GM12892 (cell line): ENCODE results near the gene TMPRSS6.

Experiments used
- DNase-seq: peaks from one replicate; pipeline ENCODE4 v3.0.0; 2011; ENCODE audit not compliant: insufficient read length
- FAIRE-seq: peaks from 2 replicates; lab custom pipeline; 2011; peaks lifted over from hg19 to GRCh38; lab: Jason Lieb, UNC
- POLR2A ChIP-seq: IDR thresholded peaks from 2 replicates; pipeline ENCODE4 v1.6.1; 2011; ENCODE audit warnings: low read depth, low read length, control low read depth
- POLR2AphosphoS5 ChIP-seq: IDR thresholded peaks from 2 replicates; pipeline ENCODE4 v1.6.1; 2011; ENCODE audit warnings: low read depth, low read length, control low read depth
- TAF1 ChIP-seq: IDR thresholded peaks from 2 replicates; pipeline ENCODE4 v1.6.1; 2011; ENCODE audit warnings: low read depth, mild to moderate bottlenecking, control low read depth, low read length, borderline replicate concordance

The TMPRSS6 gene

DNA sequence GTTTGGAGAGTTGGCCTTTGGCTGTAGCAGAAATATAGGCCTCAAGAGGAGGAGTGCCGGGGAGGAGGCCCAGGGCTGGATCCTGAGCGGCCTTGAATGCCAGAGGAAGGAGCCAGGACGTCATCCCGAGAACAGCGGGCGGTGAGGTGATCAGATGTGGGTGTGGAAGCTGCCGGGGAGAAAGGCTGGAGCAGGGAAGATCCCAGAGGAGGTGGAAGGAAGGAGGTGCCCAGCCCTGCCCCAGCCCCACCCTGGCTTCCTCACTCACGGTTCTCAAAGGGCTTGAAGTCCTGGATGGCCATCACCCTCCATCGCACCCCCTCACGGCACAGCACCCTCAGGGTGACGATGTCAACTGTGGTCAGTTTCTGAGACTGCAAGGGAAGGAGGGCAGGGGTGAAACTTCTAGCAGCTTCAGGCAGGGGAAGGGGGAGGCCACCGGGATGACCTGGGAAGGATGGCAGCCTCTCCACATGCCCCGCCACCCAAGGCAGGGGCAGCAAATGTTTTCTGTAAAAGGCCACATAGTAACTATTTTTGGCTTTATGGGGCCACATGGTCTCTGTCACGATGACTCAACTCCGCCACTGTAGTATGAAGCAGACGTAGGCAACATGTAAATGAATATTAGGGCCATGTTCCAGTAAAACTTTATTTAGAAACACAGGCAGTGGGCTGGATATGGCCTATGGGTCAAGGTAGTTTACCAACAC lies 29.5 kb upstream of the TMPRSS6 start:
- FAIRE-seq = peak; percentile 74
- no peak for DNase-seq
- no peak for TF ChIP-seq POLR2A
- TF ChIP-seq TAF1 = no peak
- no peak; the same call in 1 of the 2 replicates for TF ChIP-seq POLR2AphosphoS5

DNA sequence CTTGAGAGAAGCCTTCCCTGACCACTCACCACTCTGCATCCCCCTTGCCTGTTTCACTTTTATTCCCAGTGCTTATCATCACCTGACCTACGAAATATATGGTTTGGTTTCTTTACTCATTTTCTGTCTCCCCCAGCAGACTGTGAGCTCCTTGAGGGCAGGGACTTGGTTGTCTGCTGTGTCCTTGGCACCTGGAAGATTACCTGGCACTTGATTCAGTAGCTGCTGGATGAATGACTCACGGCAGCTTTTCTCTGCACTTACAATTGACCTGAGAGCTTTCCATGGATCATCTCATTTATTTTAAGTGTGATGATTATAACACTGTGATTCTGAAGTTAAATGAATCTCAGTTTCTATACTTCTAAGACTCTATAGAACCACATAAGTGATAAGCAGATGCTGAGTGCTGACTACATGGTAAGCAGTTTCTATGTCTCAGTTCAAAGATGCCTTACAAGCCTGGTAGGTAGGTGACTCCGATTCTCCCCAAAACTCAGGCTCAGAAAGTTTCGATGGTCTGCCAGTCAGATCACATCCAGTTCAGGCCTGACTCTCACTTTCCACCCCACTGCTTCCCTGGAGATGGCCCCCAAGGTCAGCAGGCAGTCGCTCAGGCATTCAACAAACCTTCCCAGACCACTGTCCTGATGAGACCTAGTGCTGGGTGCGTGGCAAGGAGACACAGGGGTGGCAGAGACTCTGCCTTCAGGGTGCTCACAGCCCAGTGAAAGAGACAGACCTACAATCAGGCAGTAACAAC lies 28.6 kb upstream of the TMPRSS6 start:
- DNase-seq = no peak
- TF ChIP-seq POLR2AphosphoS5 (no peak), TAF1 (no peak), POLR2A (no peak)
- peak; percentile 77 for FAIRE-seq

DNA sequence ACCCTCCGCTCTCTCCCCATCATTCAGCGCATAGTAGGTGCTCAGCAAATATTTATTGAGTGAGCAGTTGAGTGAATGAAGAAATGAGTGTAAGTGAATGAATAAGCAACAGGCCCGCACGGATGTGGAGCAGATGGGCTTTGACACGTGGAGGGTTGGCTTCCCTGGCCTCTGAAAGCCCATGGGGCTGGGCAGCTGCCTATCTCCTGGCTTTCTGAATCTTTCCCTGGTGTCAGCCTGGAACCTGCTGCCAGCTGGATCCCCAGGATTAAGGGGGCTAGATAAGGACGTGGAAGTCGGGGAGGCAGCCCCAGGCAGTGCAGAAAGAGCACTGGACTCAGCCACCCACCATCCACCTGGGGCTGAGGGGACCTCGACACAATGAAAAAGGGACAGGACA lies 27.6 kb upstream of the TMPRSS6 start:
- DNase-seq = no peak
- TF ChIP-seq POLR2AphosphoS5 (no peak), TAF1 (no peak), POLR2A (no peak)
- no peak for FAIRE-seq

DNA sequence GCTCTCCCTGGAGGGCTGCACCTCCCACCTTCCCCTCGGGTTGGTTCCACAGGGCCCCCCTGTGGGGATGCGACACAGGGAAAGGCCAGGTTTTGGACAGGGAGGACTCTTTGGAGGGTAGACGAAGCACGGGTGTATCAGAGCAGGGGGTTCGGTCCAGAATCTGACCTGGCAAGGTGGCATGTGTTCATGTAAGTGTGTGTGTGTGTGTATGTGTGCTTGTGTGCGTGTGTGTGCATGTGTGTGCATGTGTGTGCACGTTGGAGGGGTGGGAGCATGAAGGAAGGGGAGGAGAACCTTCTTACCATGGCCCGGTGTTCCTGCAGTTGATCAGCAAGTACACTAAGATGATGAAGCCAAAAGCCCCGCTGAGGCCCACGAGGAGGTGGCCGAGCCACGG lies 25.5 kb upstream of the TMPRSS6 start:
- FAIRE-seq (no peak), DNase-seq (no peak)

DNA sequence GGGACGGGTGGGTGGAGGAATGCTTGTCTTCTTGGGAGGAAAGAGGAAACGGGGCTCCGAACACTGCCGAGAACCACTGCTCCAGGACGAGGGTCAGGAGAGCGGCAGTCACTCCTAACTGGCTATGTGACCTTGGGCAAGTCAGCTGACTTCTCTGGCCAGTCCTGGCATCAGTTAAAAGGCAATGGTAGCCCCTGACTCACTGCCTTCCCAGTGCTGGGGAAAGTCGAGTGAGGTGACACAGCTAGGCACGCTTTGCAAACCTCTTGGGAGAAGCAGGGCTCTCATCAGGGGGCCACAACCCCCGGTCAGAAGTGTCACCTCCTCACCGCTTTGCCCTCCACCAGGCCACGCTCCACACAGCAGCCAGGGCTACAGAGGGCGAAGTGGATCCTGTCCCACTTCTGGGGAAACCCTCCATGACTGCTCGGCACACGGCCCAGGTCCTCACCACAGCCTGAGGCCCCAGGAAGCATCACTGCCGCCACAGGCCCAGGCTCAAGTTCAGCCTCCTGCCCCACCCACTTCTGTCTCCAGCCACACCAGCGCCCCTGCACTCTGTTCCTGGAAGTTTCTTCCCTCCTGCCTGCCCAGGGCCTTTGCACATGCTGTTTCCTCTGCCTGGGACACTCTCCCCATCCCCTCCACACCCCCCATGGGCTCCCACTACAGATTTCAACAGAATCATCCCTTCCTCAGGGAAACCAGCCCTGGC lies 23.9 kb upstream of the TMPRSS6 start:
- DNase-seq (no peak), FAIRE-seq (no peak)
- TF ChIP-seq POLR2A = no peak
- TF ChIP-seq TAF1 = no peak
- no peak for TF ChIP-seq POLR2AphosphoS5

More for the DNA sequence above, 25.5 kb upstream of the TMPRSS6 start:
- no peak for TF ChIP-seq POLR2AphosphoS5
- TF ChIP-seq POLR2A = no peak
- no peak for TF ChIP-seq TAF1

DNA sequence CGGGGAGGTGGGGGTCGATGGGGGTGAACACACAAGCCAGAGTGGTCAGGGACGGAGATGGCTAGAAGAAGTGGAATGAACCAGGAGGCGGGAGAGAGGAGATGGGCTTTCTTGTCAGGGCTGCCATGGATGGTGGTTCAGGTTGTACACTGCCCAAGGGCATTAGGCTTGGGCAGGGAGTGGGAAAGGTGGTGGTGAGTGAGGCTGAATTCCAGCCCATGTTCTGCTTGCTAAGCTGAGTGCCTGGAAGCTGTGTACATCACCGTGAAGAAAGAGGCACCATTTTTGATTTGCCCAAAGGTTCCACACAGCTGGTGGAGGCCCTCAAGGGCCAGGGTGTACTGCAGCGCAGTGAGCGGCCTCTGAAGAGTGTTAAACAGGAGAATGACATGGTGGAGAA lies 23.3 kb upstream of the TMPRSS6 start:
- FAIRE-seq = no peak
- no peak for DNase-seq
- TF ChIP-seq POLR2A = no peak
- TF ChIP-seq TAF1 = no peak
- TF ChIP-seq POLR2AphosphoS5 = no peak

DNA sequence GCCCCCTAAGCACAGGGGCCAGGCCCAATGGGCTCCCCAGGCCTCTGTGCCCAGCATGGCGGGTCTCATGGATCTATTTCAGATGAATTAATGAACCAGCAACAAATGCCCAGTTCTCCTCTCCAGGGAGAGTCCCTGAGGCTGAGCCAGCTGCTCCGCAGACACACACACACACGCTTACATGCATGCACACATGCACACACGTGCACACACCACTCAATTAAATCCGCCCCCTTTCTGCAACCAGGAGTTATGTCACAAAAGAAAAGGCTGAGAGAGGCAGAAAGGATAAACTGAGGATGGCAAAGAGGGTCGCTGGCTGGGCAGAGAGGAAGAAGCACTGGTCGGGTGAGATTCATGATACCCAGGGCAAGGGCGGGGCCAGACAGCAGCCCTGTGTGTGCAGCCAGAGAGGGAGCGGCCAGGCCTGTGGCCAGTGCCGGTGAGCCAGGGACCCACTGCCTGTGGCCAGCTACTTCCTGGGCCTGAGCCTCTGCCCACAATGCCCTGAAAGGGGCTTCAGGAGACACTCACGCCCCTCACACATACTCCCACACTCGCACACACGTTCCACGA lies 20.4 kb upstream of the TMPRSS6 start:
- DNase-seq (no peak), FAIRE-seq (no peak)
- no peak for TF ChIP-seq POLR2A
- TF ChIP-seq TAF1 = no peak
- no peak for TF ChIP-seq POLR2AphosphoS5

DNA sequence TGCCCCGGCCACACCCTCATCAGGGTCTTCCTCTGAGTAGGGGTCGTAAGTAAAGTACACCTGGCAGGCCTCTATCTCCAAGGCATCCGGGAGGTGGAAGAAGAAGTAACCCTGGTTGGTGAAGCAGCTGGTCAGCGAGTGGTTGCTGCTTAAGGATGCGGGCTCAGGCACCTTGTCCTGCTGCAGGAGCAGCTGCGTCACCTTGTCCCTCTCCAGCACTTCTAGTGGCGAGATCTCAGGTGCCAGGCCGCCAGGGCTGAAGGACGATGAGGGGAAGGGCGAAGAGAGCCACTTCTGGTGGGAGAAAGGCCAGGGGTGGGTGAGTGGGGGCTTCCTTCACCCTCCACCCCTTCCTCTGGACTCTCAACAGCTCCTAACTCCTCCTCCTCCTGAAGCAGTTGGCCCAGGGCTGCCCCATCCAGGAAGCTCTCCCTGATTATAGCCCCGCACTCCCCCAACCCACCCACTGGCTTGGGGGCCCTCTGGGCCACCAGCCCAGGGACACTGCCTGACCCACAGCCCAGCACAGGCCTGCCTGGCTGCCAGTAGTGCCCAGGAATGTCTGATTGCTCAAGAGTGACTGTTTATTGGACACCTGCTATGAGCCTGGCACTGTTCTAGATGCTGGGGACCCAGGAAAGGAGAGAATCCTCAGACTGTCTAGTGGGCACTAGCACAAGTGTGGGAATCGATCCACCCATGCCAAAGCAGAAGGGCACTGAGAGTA lies 19.2 kb upstream of the TMPRSS6 start:
- TF ChIP-seq POLR2AphosphoS5 (no peak), POLR2A (no peak), TAF1 (no peak)
- DNase-seq (no peak), FAIRE-seq (no peak)

DNA sequence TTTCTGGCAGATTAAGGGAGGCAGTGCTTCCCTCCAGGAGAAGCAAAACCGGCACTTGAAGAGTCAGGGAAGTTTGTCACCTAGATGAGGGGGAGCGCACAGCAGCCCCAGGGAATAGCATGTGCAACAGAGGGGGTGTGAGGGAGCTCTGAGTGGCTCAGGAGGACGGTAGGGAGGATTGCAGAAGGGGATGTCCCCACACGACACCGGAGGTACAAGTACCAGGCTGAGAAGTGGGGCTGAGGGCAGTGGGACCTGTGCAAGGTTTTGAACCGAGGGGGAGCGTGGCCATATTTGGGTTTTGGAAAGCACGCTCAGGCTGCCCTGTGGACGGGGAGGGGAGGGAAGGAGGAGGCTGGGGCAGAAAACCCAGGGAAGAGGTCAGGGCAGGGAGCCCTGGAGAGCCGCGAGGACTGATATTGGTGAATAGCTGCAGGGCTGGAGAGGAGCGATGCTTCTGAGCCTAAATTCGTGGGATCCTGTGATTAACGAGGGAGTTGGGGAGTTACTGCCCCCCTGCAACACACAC lies 17.9 kb upstream of the TMPRSS6 start:
- no peak for FAIRE-seq

DNA sequence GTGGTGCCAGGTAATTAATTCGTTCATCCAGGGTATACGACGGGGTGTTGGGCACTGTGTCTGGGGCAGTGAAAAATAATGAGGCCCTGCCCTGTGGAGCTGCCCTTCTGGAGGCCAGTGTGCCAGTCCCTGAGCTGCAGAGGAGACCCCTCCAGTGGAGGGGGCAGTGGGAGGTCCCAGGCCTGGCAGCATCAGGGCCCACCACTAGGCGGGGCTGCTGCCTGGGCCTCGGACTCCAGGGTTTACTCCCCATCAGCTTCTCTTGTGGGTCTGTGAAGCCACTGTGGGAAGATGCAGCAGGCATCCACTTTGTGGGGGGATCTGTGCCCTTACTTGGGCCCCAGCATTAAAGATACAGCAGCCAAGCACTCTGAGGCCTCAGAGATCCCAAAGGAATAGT lies 17.4 kb upstream of the TMPRSS6 start:
- FAIRE-seq (no peak), DNase-seq (no peak)
- TF ChIP-seq POLR2AphosphoS5 = no peak
- no peak for TF ChIP-seq TAF1
- TF ChIP-seq POLR2A = no peak

More for the DNA sequence above, 17.9 kb upstream of the TMPRSS6 start:
- DNase-seq = no peak
- TF ChIP-seq TAF1 = no peak
- TF ChIP-seq POLR2A = no peak
- TF ChIP-seq POLR2AphosphoS5 = no peak
